UCSD-AML1 (cell line): ENCODE data around the gene UBP1.
"Not testable (repeated sequence)": the region's sequence is repeated elsewhere in the genome, so short reads cannot be mapped to it uniquely, and the experiment has no call there.

Experiments
- DNase-seq: peaks from one replicate; lab custom pipeline; 2025; ENCODE audit not compliant: unreplicated experiment; lab: John Stamatoyannopoulos, UW

UBP1 gene

DNA sequence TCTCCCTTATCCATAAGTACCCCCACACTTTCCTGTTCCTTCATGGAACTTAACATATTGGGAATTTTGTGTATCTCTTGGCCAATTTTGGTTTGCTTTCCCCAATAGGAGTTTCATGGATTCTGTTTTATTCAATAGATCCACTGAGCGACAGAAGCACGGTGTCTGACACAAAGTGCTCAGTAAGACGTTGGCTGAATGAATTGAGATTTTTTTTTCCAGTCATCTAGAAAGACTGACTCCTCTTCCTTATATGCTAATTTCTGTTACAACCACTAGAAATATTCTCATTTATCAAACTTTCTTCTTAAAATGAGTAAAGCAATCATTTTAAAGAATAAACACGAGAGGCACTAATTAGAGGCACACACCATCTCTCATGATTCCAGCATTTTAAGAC lies 48.1 kb downstream of the UBP1 start:
- DNase-seq, result no peak

DNA sequence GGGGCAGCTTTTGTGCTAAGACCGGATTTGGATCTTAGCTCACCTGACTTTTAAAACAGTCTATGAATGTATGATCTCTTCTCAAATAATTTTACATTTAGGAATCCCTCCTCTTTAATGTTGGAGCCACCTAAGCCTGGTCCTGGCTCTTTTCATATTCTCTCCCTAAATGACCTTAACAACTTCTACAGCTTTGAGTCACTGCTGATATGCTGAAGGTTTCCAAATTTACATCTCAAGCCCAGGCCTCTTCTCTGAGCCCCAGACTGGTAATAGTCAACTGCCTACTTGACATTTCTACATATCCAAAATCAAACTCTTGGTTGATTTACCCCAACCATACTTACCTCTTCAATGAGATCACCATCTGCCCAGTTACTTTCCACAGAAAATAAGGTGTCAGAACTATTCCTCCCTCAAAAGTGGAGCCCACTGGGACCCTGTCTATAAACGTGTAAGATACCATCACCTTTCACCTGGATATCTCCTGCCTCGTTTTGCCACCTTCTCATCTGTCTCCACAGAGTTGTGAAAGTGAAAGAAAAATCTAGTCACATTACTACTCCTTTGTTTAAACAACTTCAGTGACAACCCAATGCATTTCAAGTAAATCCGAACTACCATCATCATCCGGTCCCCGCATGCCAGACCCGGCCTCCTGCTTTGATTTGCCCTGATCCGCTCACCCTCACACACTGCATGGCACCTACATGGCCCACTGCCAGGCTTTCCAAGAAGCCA lies 48.8 kb downstream of the UBP1 start:
- DNase-seq, result no peak

DNA sequence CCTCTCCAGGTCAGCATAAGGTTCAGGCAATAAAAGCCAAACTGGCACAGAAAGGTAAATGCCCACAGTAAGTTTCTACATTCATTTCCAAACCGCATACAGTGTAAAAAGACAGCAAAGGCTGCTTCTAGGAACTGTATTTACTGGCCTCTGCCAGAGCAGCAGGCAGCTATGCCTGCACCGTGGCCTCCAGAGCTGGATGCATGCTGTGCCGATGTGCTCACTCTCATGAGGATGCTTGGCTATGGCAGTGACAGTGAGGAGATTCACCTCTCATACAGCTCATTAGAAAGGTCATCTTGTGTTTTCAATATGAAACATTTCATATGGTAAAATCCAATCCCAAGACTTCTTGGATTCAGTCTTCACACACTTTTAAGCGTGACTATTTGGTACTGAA lies 50.3 kb downstream of the UBP1 start:
- no peak for DNase-seq

DNA sequence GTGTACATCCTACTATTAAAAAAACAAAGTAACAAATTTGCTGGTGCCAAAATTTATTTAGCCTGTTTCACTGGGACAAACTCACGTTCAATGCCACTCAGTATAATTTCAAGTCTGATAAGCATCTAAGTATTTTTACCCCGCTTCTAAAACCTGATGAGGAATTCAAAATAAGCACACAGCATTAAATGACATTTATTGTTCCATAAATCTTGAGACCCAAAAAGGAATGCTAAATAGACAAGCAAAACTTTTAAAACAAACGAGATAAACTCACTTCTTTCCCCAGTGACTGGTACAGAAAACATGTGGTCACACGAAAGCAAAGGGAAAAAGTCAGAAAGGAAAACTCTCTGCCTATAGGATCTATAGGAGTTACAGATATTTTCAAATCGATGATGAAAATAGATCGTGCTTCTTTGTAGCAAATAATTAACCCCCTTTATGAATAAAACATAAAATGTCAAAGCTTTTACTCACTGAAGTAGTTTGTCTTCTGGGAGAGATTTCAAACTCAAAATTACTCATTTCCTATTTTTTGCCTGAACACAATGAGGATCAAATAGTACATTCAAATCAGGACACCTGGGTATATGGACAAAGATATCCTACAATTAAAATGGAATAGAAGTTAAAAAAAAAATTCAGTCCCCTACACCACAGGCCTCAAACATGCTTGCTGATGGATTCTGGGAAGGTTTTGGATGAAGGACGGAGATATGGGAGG lies 51.7 kb downstream of the UBP1 start:
- DNase-seq, result no peak

DNA sequence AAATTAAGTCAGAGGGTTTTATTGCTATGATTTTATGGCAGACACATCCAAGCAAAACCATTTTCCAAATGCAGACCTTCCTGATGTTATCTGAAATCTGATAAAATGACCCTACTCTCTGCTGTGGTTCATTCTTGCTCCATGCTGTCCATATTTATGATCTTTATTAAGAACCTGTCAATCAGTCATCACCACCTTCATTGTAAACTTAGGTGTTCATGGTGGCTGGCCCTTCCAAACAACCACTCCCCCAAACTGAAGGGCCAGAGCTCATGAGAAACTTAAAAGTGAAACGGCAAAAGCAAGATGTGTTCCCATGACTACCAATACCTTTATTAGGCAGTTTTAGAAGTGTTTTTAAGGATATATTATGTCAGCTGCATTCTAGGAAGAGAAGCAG lies 53.6 kb downstream of the UBP1 start:
- DNase-seq, result no peak

DNA sequence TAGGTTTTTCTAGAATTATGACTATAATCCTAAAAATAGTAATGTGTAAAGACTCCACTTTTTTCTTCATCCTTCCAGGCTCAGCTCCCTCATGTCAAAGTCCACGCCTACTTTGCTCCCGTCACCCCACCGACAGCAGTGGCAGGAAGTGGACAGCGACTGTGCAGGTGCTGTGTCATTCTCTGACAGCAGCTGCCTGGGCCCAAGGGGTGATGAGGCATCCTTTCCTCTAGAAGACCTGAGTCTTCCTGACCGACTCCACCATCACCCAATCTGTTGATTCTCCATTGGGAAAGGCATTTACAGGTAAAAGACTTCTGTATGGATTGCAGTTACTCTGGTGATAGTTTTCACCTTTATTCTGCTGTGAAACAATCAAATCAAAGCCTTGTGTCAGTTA lies 54.8 kb downstream of the UBP1 start:
- peak; percentile 15 for DNase-seq

DNA sequence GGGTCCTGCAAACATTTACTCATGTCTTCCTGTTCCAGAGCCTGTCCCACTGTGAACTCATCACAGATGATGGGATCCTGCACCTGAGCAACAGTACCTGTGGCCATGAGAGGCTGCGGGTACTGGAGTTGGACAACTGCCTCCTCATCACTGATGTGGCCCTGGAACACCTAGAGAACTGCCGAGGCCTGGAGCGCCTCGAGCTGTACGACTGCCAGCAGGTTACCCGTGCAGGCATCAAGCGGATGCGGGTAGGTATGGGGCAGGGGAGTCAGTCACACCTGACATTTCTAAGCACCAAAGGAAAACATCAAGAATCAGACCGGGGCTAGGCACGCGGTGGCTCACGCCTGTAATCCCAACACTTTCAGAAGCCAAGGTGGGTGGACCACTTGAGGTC lies 56.3 kb downstream of the UBP1 start:
- DNase-seq, result no peak

DNA sequence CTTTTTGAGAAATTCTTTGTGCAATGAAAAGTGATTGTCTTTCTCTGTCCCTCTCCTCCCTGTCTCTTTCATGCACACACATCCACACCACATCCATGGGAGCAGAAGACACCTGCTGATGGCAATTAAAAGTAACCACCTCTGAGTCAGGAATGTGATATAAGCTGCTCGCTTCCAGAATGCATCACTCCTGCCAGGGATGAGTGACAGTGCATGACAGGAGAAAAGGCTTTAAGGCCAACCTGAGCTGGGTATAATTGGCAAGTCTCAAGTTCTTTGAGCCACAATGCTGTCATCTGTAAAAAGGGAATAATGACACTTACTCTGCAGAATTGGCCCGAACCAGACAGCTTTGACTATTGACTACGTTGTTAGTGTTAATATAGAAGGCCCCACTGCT lies 59.6 kb downstream of the UBP1 start:
- no peak for DNase-seq

DNA sequence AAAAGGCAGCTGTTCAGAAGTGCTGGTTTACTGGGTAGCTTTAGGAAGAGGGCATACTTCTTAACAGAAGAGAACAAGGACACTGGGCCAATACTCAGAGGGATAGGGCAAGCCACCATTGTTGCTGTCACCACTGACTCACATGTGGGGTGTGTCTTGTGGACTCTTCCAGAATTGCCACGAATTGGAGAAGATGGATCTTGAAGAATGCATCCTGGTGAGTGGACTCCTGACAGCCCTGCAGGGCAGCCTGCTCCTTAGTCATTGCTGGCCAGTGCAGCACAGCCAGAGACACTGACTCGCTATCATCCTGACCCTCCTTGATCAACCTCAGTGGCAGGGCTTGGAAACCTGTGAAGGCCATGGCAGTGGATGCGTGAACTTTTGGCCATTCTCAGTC lies 62.3 kb downstream of the UBP1 start:
- DNase-seq, result no peak

DNA sequence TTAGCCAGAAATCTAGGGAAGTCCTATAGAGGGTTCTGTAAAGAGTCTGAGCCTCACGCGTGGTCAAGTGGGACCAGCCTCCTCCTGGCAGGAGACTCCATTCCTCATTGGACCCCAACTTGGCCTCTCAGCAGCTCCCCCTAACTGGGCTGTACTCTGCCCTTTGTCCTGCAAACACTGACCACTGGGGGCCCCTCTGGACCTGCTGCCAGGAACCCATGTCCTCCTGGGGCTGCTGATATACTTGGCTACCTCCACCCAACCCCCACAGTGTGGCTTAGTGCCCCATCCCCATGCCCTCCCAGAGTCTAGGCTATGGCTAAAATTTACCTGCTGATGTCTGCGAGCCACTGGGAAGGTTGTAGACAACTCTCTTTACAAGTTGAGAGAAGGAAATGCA lies 62.7 kb downstream of the UBP1 start:
- no peak for DNase-seq

DNA sequence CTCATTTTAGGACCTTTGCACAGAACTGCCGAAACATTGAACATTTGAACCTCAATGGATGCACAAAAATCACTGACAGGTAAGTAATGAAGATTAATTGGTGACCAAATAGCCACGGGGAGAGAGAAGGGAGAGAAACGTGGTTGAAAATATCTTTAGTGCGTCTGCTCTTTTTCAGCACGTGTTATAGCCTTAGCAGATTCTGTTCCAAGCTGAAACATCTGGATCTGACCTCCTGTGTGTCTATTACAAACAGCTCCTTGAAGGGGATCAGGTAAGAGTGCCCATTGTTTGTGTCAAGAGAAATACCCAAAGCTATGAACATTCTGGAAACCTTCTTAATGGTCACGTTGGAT lies 67.1 kb downstream of the UBP1 start:
- no peak for DNase-seq

DNA sequence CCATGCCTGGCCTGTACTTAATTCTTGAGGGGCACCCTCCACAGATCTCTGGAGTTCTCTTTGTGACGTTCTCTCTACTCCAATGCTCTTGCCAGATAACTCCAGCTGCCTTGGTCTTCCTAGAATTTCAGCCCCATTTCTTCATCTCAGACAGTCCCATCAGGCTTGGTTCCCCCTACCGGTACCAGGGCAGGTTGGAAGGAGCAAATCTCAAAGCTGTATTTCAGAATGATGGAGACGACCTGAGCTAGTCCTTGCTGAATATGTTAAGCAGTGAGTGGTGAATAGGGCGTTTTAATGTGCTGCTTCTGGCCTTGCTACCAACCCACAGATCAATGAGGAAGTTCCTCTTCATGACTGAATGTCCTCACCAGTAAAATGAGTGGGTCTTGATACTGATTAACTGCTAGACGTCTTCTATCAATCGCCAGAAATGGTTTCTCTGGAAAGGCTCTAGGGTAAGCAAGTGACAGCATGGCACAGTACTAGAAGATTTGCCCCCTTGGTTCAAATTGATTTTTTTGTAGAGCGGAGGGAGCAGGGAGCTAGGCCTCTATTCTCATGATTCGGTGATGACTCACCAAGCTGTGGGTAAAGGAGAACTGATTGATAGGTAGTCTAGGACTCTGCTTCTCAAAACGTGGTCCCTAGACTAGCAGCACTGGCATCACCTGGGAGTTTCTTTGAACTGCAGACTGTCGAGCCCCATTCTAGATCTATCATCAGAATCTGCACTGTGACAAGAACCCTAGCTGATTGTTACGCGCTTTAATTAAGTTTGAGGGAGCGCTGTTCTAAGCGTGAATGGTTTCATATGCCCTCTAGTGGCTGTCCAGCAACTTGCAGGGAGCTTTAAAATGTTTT lies 67.8 kb downstream of the UBP1 start:
- peak; percentile 24 for DNase-seq

DNA sequence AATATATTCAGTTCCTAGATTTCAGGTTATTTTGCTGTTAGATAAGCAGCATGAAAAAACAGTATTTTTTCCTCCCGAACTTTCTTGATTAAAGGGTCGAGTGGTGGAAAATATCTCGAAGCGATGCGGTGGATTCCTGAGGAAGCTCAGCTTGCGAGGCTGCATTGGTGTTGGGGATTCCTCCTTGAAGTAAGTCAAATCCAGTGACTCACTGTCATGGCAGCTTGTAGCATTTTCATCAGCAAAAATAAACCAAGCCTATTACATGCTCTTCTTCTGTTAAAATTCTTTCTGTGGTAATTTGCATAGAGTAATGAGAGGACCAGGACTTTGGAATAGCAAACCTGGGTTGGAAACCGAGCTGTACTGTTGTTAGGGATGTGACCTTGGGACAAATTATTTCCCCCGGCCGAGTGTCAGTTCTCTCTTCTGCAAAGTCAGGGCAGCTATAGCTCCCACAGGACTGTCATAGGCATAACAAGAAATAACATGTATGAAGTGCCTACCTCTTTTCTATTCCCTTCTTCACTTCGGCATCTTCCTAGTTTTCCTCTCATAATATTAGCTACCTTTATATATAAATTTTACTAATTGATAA lies 75.6 kb downstream of the UBP1 start:
- DNase-seq, result no peak

DNA sequence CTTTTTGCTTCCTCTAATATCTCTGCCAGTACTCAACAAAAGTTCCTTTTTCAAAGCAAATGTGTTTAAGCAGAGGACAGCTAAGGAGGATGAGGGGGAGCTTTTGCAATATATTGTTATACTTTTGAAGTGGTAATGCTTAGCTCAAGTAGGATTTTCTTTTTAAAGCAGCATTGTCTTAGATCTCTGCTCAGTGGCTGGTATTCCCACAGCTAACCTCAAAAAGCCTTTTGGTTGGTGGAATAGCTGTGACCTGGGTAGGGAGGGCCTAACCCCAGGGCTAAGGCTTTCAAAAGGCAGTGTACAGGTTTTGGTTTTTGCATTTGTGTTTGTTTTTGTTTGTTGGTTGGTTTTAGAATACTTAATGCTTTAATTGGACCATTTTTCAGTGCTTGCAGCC lies 76.1 kb downstream of the UBP1 start:
- DNase-seq, result no peak

DNA sequence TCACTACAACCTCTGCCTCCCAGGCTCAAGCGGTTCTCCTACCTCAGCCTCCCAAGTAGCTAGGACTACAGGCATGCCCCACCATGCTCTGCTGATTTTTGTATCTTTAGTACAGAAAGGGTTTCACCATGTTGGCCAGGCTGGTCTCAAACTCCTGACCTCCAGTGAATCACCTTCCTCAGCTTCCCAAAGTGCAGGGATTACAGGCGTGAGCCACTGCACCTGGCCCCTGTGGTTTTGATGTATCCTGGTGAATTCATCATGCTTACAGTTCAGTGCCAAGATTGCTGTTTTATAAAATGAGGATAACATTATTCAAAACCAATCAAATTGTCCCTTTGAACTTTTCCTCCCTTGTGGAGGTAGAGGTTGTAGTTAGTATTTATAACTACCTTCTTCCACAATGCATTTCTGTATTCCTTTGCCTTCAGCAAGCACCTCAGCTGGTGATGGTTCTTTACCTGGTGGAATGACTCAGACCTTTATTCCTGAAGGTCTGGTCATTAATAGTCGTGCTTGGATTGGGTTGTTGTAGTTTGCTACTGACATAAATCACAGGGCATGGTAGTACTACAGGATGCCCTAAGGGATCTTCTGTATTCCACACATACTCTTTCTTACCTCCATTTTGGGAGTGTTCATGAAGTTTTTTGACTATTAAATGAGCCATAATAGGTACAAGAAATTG lies 76.9 kb downstream of the UBP1 start:
- DNase-seq, result no peak

DNA sequence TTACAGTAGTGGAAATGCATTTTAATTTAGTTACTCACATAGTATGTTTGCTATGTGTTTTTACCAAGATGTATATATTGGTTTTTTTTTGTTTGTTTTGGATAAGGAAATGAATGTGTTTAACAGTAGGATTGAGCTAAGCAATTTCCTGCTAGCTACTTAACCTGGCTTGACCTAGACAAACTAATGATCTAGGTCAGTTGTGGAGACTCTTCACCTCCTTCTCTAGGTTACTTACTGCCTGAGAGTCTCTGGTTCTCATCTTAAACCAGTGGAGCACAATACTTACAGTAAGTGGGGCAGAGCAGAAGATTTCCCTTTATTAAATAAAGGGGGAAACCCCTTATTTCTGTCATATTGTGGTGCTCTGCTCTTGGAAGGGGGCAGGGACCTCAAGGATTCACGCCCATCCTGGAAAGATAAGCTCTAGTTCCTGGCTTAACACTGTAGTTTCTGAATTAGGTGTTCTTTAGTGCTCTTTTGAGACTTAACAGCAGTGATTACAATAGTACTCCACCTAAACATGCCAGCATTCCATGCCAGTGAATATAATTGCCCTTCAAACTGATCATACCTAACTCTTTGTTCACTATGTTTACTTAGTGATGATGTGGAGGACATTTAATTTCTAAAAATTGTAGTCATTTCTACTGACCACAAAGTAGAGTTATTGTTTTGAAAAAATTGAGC lies 79.9 kb downstream of the UBP1 start:
- DNase-seq, result no peak

DNA sequence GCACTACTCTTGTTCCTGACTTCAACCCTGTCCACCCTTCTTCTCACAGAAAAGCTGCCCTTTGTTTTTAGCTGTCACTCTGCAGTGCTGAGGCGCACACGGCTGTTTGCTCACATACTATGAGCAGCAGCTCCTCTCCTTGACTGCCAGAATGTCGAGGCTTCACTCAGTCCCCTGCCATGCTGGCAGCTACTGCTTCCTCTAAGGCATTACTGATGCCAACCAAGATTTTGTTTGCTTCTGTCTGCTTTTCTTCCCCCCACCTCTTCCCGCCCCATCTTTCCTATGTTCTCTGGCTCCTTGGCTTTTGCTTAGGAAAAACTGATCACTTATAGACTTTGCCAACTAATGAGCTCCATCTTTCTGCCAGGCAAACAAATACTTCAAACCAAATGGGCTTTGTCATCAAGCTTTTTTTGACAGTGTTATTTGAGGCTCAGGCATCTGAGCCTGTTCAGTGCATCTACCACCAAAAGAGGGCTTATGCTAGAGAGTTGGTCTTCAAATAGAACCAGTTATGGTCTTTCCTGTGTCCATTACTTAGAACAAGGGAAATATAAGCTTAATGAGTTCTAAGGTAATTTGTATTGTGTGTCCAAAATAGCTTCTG lies 81.9 kb downstream of the UBP1 start:
- DNase-seq, result no peak

DNA sequence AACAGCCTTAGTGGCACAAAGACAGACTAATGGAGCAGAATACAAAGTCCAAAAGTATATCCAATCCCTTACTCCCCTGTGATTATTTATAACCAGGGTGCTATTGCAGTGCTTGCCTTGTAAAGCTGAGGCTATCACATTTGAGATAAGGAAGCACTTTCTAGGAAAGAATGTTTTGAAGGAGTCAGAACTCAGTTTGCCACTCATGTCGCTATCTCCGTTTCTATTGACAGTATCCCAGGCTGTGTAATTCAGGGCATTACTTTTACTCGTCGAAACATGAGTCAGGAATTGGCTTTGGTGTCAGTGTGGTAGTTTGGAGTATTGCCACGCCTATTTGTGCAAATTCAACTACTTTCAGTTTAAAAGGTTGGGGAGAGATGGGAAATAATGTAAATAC lies 84.6 kb downstream of the UBP1 start:
- no peak for DNase-seq

DNA sequence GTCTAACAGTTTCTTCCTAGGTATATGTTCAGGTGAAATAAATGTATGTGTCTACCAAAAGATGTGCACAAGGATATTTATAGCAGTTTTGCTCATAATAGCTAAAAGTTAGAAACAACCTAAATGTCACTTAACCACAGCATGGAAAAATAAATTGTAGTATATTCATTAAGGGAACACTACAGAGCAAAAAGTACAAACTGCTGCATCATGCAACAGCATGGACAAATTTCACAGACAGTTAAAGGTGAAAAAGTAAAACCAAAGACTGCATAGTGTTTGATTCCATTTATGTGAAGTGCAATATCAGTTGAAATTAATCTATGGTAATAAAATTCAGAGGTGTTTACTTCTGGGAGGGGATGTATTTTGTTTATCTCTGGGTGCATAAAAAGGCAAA lies 100.4 kb downstream of the UBP1 start:
- no peak for DNase-seq

DNA sequence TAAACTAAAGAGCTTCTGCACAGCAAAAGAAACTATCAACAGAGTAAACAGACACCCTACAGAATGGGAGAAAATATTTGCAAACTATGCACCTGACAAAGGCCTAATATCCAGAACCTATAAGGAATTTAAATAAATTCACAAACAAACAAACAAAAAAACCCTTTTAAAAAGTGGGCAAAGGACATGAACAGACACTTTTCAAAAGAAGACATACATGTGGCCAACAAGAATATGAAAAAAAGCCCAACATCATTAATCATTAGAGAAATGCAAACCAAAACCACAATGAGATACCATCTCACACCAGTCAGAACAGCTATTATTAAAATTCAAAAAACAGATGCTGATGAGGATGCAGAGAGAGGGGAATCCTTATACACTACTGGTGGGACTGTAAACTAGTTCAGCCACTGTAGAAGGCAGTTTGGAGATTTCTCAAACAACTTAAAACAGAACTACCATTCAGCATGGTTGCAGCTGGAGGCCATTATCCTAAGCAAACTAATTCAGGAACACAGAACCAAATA lies 101.2 kb downstream of the UBP1 start:
- DNase-seq, result not testable (repeated sequence)
